Fibroblast of villous mesenchyme (primary cell): Measurements from ENCODE around the gene MKI67. TPM values are rescaled to one million over a fixed set of nuclear protein-coding genes. Genes with fewer than 3 reads are reported as not detected.

Source experiments
- DNase-seq: peaks from one replicate; pipeline ENCODE4 v3.0.0-alpha.2; 2010; ENCODE audit warnings: low read depth
- H3K4me3 ChIP-seq: 2 replicates; pipeline ENCODE4 v1.5.1; 2011; ENCODE audit warnings: low read depth, mild to moderate bottlenecking, low read length
- total RNA-seq: library from RNA; depleted of rRNA; stranded (reverse); fragments of >200 nt; gene quantifications from 2 replicates; pipeline ENCODE4 v1.2.3, GENCODE V29; 2012
- TF ChIP-seq, protein P1 (sequence below): IDR thresholded peaks from 2 replicates; pipeline ENCODE4 v1.5.1; 2012; ENCODE audit warnings: low read depth, mild to moderate bottlenecking, low read length; ENCODE audit not compliant: insufficient read depth

The MKI67 gene, protein sequence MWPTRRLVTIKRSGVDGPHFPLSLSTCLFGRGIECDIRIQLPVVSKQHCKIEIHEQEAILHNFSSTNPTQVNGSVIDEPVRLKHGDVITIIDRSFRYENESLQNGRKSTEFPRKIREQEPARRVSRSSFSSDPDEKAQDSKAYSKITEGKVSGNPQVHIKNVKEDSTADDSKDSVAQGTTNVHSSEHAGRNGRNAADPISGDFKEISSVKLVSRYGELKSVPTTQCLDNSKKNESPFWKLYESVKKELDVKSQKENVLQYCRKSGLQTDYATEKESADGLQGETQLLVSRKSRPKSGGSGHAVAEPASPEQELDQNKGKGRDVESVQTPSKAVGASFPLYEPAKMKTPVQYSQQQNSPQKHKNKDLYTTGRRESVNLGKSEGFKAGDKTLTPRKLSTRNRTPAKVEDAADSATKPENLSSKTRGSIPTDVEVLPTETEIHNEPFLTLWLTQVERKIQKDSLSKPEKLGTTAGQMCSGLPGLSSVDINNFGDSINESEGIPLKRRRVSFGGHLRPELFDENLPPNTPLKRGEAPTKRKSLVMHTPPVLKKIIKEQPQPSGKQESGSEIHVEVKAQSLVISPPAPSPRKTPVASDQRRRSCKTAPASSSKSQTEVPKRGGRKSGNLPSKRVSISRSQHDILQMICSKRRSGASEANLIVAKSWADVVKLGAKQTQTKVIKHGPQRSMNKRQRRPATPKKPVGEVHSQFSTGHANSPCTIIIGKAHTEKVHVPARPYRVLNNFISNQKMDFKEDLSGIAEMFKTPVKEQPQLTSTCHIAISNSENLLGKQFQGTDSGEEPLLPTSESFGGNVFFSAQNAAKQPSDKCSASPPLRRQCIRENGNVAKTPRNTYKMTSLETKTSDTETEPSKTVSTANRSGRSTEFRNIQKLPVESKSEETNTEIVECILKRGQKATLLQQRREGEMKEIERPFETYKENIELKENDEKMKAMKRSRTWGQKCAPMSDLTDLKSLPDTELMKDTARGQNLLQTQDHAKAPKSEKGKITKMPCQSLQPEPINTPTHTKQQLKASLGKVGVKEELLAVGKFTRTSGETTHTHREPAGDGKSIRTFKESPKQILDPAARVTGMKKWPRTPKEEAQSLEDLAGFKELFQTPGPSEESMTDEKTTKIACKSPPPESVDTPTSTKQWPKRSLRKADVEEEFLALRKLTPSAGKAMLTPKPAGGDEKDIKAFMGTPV (N-terminal part only)
- total RNA-seq = 14.2 and 21.2 TPM in 2 replicates

DNA sequence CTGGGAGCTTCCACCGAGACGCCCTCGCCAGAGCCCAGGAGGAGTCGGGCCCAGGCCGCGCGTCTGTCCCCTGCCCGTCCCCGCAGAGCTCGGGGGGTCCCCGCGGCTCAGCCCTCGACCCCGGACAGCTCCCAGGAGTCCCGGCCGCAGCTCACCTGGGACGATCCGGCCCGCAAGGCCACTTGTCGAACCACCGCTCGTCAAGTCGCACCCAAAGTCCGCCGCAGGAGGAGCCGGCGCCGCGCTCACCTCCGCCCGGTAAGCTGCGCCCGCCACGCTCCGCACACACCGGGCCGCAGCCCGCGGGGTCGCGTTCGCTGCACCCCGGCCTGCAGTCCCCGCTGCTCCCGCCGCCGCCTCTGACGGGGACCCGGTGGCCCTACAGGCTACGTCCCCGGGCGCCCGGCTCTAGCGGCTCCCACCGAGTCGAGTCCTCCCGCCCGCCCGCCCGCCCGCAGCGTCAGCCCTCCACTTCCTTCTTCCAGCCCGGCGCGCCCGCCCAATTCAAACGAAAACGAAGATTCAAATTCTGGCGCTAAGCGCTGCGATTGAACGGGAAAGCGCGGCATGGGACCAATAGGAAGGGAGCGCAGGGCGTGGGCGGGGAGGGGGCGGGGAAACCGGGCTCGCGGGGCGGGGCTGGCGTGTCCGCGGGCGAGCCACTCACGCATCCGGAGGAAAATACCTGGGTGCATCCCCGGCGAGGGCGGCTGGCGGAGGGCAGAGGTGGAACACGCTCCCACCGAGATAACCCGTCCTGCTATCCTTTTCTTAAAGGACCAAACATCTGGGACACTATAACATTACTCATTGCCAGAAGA, at the start of gene MKI67:
Gene MKI67, minus strand, starts transcription at position 480 of the 821 bp plus-strand sequence. CDS start 756 bp downstream, outside the sequence.
- peak within 1 kb of the TSS; percentile 76 for H3K4me3 ChIP-seq
- TF ChIP-seq, protein P1, sequence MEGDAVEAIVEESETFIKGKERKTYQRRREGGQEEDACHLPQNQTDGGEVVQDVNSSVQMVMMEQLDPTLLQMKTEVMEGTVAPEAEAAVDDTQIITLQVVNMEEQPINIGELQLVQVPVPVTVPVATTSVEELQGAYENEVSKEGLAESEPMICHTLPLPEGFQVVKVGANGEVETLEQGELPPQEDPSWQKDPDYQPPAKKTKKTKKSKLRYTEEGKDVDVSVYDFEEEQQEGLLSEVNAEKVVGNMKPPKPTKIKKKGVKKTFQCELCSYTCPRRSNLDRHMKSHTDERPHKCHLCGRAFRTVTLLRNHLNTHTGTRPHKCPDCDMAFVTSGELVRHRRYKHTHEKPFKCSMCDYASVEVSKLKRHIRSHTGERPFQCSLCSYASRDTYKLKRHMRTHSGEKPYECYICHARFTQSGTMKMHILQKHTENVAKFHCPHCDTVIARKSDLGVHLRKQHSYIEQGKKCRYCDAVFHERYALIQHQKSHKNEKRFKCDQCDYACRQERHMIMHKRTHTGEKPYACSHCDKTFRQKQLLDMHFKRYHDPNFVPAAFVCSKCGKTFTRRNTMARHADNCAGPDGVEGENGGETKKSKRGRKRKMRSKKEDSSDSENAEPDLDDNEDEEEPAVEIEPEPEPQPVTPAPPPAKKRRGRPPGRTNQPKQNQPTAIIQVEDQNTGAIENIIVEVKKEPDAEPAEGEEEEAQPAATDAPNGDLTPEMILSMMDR = no peak
- DNase-seq = peak; percentile 88

DNA sequence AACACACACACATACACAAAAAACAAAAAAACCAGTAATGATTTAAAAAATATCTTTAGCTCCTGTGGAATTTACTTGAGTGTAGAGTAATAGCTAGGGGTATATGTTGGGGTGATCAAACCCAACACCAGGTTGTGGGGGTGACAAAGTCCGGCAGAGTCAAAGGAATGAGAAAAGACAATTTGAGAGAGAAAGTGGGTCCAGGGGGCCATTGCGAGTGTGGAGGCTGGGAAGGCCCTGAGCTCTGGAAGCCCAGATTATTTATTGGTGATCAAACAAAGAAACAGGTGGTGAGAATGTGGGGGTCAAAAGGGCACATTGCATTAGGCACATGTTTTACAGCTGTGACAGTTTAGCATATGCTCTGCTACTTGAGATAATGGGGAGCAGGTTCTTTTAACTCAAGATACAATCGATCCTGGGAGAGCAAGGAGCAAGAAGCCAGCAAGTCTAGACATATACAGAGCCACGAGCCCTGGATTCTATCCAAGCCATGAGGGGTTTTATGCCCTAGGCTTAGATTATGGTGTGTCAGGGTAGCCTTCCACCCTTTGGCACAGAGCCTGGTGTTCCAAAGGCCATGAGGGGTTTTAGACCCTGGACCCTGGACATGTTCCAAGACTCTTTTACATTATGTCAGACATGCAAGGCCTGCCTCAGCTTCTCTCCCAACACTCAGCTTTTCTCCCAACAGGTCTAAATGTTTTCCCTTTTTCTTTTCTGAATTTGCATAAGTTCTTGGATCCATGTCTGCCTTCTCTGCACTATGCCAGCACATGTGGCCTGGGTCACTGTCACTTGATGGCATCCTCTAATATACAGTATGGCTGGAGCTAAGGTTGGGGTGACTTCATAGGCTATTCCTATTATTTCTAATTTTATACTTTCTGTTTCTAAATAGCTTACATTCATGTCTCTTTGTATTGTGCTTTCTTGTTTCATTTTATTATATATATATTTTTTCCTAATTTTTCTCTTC, 48.6 kb upstream of the MKI67 start:
- no peak overlapping the region for H3K4me3 ChIP-seq
- TF ChIP-seq, protein P1 = no peak
- DNase-seq = no peak

GRCh38 chr10:128173386-128173785, 47.2 kb upstream of the MKI67 start:
- DNase-seq = peak; percentile 3
- no peak overlapping the region for H3K4me3 ChIP-seq
- TF ChIP-seq, protein P1 = no peak

- TF ChIP-seq, protein P1 = no peak
- no peak overlapping the region for H3K4me3 ChIP-seq
- no peak for DNase-seq
Observed at GRCh38 chr10:128172756-128173155, 46.5 kb upstream of the MKI67 start.

- H3K4me3 ChIP-seq = no peak overlapping the region
- TF ChIP-seq, protein P1 = no peak
- DNase-seq = no peak
Observed at GRCh38 chr10:128169811-128170379, 43.7 kb upstream of the MKI67 start.
